Measurements from ENCODE around the gene ABCC2.

DNA sequence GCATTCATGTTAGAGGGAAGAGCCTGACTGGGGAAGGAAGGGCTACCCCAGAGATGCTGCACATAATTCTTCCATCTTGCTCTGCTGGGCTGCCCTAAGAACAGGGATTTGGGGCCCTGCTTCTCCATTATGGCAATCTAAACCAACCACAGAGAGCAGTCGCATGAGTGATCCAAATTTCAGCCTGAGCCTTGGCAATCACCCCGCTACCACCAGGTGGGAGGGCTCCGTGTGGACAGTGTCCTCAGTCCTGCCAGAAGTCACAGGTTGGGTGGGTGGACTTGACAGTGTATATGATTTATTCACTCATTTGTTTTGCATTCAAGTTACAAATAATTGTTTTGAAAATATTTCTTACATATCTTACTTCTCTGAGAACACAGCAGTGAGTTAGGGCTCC is 22.0 kb downstream of the ABCC2 start:
- TF ChIP-seq, protein P1, sequence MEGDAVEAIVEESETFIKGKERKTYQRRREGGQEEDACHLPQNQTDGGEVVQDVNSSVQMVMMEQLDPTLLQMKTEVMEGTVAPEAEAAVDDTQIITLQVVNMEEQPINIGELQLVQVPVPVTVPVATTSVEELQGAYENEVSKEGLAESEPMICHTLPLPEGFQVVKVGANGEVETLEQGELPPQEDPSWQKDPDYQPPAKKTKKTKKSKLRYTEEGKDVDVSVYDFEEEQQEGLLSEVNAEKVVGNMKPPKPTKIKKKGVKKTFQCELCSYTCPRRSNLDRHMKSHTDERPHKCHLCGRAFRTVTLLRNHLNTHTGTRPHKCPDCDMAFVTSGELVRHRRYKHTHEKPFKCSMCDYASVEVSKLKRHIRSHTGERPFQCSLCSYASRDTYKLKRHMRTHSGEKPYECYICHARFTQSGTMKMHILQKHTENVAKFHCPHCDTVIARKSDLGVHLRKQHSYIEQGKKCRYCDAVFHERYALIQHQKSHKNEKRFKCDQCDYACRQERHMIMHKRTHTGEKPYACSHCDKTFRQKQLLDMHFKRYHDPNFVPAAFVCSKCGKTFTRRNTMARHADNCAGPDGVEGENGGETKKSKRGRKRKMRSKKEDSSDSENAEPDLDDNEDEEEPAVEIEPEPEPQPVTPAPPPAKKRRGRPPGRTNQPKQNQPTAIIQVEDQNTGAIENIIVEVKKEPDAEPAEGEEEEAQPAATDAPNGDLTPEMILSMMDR (IDR thresholded peaks at IDR 0.05; ENCODE audit: poor library complexity): no peak
- no peak for TF ChIP-seq EZH2 (IDR thresholded peaks at IDR 0.05; ENCODE audit: borderline replicate concordance)
